ENCODE results near the gene HLA-DQA2. TPM values are rescaled to one million over a fixed set of nuclear protein-coding genes. Genes with fewer than 3 reads are reported as not detected.

Gene HLA-DQA2
- total RNA-seq, 1 donor from 2014 or later, result 0.79 TPM

- no peaks in the 10 kb centered on the region for H3K36me3 Mint-ChIP-seq (ENCODE audit: insufficient read depth)
- H3K4me3 Mint-ChIP-seq (ENCODE audit: low read depth), result no peak overlapping the region
- no peaks in the 10 kb centered on the region for H3K4me1 Mint-ChIP-seq (ENCODE audit: low read depth)
- no peaks in the 10 kb centered on the region for H3K27me3 Mint-ChIP-seq
- peaks cover 3% of the 10 kb centered on the region for H3K9me3 Mint-ChIP-seq (ENCODE audit: low read depth)
- TF ChIP-seq CTCF (IDR thresholded peaks at IDR 0.05; ENCODE audit: unreplicated experiment), result no peak
- H3K27ac Mint-ChIP-seq, result no peak overlapping the region
- DNase-seq (ENCODE audit: low spot score, unreplicated experiment), result no peak
Observed at GRCh38 chr6:32709625-32710024, 31.6 kb upstream of the HLA-DQA2 start.

GRCh38 chr6:32713241-32713640, 27.9 kb upstream of the HLA-DQA2 start:
- DNase-seq (ENCODE audit: low spot score, unreplicated experiment), result no peak
- Mint-ChIP-seq H3K27ac (no peak overlapping the region), H3K9me3 (ENCODE audit: low read depth) (no peaks in the 10 kb centered on the region), H3K27me3 (peaks cover 4% of the 10 kb centered on the region), H3K4me1 (ENCODE audit: low read depth) (no peaks in the 10 kb centered on the region), H3K36me3 (ENCODE audit: insufficient read depth) (no peaks in the 10 kb centered on the region), H3K4me3 (ENCODE audit: low read depth) (no peak overlapping the region)
- TF ChIP-seq CTCF (IDR thresholded peaks at IDR 0.05; ENCODE audit: unreplicated experiment), result no peak

- Mint-ChIP-seq H3K27ac (no peak overlapping the region), H3K9me3 (ENCODE audit: low read depth) (no peaks in the 10 kb centered on the region), H3K36me3 (ENCODE audit: insufficient read depth) (no peaks in the 10 kb centered on the region), H3K4me3 (ENCODE audit: low read depth) (no peak overlapping the region), H3K4me1 (ENCODE audit: low read depth) (no peaks in the 10 kb centered on the region), H3K27me3 (peaks cover 4% of the 10 kb centered on the region)
- no peak for DNase-seq (ENCODE audit: low spot score, unreplicated experiment)
- no peak for TF ChIP-seq CTCF (IDR thresholded peaks at IDR 0.05; ENCODE audit: unreplicated experiment)
Observed at GRCh38 chr6:32716396-32716795, 24.8 kb upstream of the HLA-DQA2 start.

GRCh38 chr6:32718879-32719278, 22.3 kb upstream of the HLA-DQA2 start:
- H3K9me3 Mint-ChIP-seq (ENCODE audit: low read depth), result no peaks in the 10 kb centered on the region
- peaks cover 4% of the 10 kb centered on the region for H3K27me3 Mint-ChIP-seq
- no peak overlapping the region for H3K4me3 Mint-ChIP-seq (ENCODE audit: low read depth)
- no peak for DNase-seq (ENCODE audit: low spot score, unreplicated experiment)
- no peak overlapping the region for H3K27ac Mint-ChIP-seq
- TF ChIP-seq CTCF (IDR thresholded peaks at IDR 0.05; ENCODE audit: unreplicated experiment), result no peak
- H3K36me3 Mint-ChIP-seq (ENCODE audit: insufficient read depth), result no peaks in the 10 kb centered on the region
- H3K4me1 Mint-ChIP-seq (ENCODE audit: low read depth), result no peaks in the 10 kb centered on the region

GRCh38 chr6:32738126-32738525, 3.1 kb upstream of the HLA-DQA2 start:
- H3K27ac Mint-ChIP-seq, result no peak overlapping the region
- H3K9me3 Mint-ChIP-seq (ENCODE audit: low read depth), result no peaks in the 10 kb centered on the region
- DNase-seq (ENCODE audit: low spot score, unreplicated experiment), result no peak
- H3K36me3 Mint-ChIP-seq (ENCODE audit: insufficient read depth), result no peaks in the 10 kb centered on the region
- no peaks in the 10 kb centered on the region for H3K4me1 Mint-ChIP-seq (ENCODE audit: low read depth)
- H3K27me3 Mint-ChIP-seq, result peaks cover 12% of the 10 kb centered on the region
- TF ChIP-seq CTCF (IDR thresholded peaks at IDR 0.05; ENCODE audit: unreplicated experiment), result no peak
- no peak overlapping the region for H3K4me3 Mint-ChIP-seq (ENCODE audit: low read depth)

All from progenitor cell of endocrine pancreas (in vitro differentiated cells).